MCF 10A (cell line): ENCODE results near the gene HSPA12A. TPM values are rescaled to one million over a fixed set of nuclear protein-coding genes. Genes with fewer than 3 reads are reported as not detected.

Source experiments
- BruUV-seq: library from RNA; stranded (reverse); fragments of 400-500 nt; replicated peaks from 2 replicates; lab custom pipeline; 2021; lab: Mats Ljungman, UMichigan
- CTCF ChIA-PET: fragments of 300-600 bp; sonication (Branson Sonifier 250); formaldehyde crosslinking; extraction: SDS; loops from one replicate; lab custom pipeline; 2021; ENCODE audit warnings: antibody characterized with exemption, inconsistent platforms; lab: Yijun Ruan, JAX
- POLR2A ChIA-PET: fragments of 300-600, 350-650 bp; sonication (Branson Sonifier 250); formaldehyde crosslinking; extraction: SDS; loops from one replicate; lab custom pipeline; 2020; ENCODE audit warnings: antibody characterized with exemption, inconsistent platforms; lab: Yijun Ruan, JAX
- DNase-seq: peaks from one replicate; pipeline ENCODE4 v3.0.0-alpha.2; 2018; ENCODE audit not compliant: unreplicated experiment
- H3K27ac Mint-ChIP-seq: one replicate; pipeline ENCODE4 v1.8.0; 2022; ENCODE audit warnings: mild to moderate bottlenecking, low read depth, mixed read lengths; ENCODE audit not compliant: unreplicated experiment
- H3K27me3 Mint-ChIP-seq: one replicate; pipeline ENCODE4 v1.8.0; 2022; ENCODE audit warnings: mixed read lengths; ENCODE audit not compliant: insufficient read depth, unreplicated experiment
- H3K36me3 Mint-ChIP-seq: one replicate; pipeline ENCODE4 v1.8.0; 2022; ENCODE audit warnings: mild to moderate bottlenecking, moderate library complexity, mixed read lengths; ENCODE audit not compliant: insufficient read depth, unreplicated experiment
- H3K4me1 Mint-ChIP-seq: one replicate; pipeline ENCODE4 v1.8.0; 2022; ENCODE audit warnings: mixed read lengths; ENCODE audit not compliant: insufficient read depth, unreplicated experiment
- H3K4me3 Mint-ChIP-seq: one replicate; pipeline ENCODE4 v1.8.0; 2022; ENCODE audit warnings: mild to moderate bottlenecking, moderate library complexity, mixed read lengths; ENCODE audit not compliant: unreplicated experiment
- H3K9me3 Mint-ChIP-seq: one replicate; pipeline ENCODE4 v1.8.0; 2022; ENCODE audit warnings: mixed read lengths; ENCODE audit not compliant: unreplicated experiment
- CTCF ChIP-seq: fragments of 200-600 bp; IDR thresholded peaks from one replicate; pipeline ENCODE4 v1.8.0; 2022; ENCODE audit warnings: antibody characterized with exemption, mild to moderate bottlenecking; ENCODE audit not compliant: unreplicated experiment
- intact Hi-C: fragments of 100-400 bp; cut with micrococcal nuclease; formaldehyde crosslinking; loops from 2 replicates; pipeline ENCODE4 v1.14.1; 2022
- total RNA-seq: library from RNA; stranded (reverse); gene quantifications from 2 replicates; pipeline ENCODE4 v1.2.3, GENCODE V29; 2022

HSPA12A gene
- total RNA-seq, 1 experiment from 2014 or later: 9.1 TPM

- peaks cover 34% of the 10 kb centered on the region for H3K4me1 Mint-ChIP-seq
- H3K27ac Mint-ChIP-seq: no peak overlapping the region
- H3K27me3 Mint-ChIP-seq: no peaks in the 10 kb centered on the region
- DNase-seq: no peak
- CTCF ChIA-PET: interaction anchor here (0.7 to 2.0 kb wide), 4 partner anchors 10 to 70 kb away, joined by 3 to 7 read pairs (median 4); no protein-coding TSS in a partner anchor
- H3K9me3 Mint-ChIP-seq: no peaks in the 10 kb centered on the region
- BruUV-seq: no TSS peak
- H3K4me3 Mint-ChIP-seq: no peak overlapping the region
- H3K36me3 Mint-ChIP-seq: no peaks in the 10 kb centered on the region
- POLR2A ChIA-PET: no interaction called here
- TF ChIP-seq CTCF: no peak
- intact Hi-C loops: no loop called here
These were observed 10.2 kb upstream of the HSPA12A start for GRCh38 chr10:116752563-116752962.

- no peaks in the 10 kb centered on the region for H3K27me3 Mint-ChIP-seq
- H3K4me3 Mint-ChIP-seq: no peak overlapping the region
- no peak for TF ChIP-seq CTCF
These were observed 6.1 kb upstream of the HSPA12A start for GRCh38 chr10:116748471-116748870.

GRCh38 chr10:116748041-116748440 lies 5.7 kb upstream of the HSPA12A start:
- peaks cover 23% of the 10 kb centered on the region for H3K4me1 Mint-ChIP-seq
- no TSS peak for BruUV-seq
- no peaks in the 10 kb centered on the region for H3K27me3 Mint-ChIP-seq
- ChIA-PET POLR2A (interaction anchor here (0.6 to 1.4 kb wide), 5 partner anchors 11 to 431 kb away, joined by 3 to 5 read pairs (median 3); no protein-coding TSS in a partner anchor), CTCF (interaction anchor here (0.7 to 4.8 kb wide), 5 partner anchors 22 to 427 kb away, joined by 3 to 42 read pairs (median 3); no protein-coding TSS in a partner anchor)
- H3K9me3 Mint-ChIP-seq: no peaks in the 10 kb centered on the region
- peak; percentile 78 for DNase-seq
- peak overlapping the region; percentile 70 for H3K27ac Mint-ChIP-seq
- no peaks in the 10 kb centered on the region for H3K36me3 Mint-ChIP-seq
- intact Hi-C loops: no loop called here
- TF ChIP-seq CTCF: no peak
- no peak overlapping the region for H3K4me3 Mint-ChIP-seq

More at GRCh38 chr10:116748471-116748870, 6.1 kb upstream of the HSPA12A start:
- no peak for DNase-seq
- CTCF ChIA-PET: interaction anchor here (0.7 to 4.8 kb wide), 4 partner anchors 21 to 426 kb away, joined by 3 to 42 read pairs (median 3); no protein-coding TSS in a partner anchor
- Mint-ChIP-seq H3K9me3 (no peaks in the 10 kb centered on the region), H3K36me3 (no peaks in the 10 kb centered on the region), H3K27ac (peak overlapping the region; percentile 70), H3K4me1 (peaks cover 26% of the 10 kb centered on the region)
- no TSS peak for BruUV-seq
- POLR2A ChIA-PET: interaction anchor here (0.9 to 1.4 kb wide), 4 partner anchors 10 to 431 kb away, joined by 3 to 5 read pairs (median 3); no protein-coding TSS in a partner anchor
- intact Hi-C loops: no loop called here

- POLR2A ChIA-PET: interaction anchor here (0.6 to 1.1 kb wide), 3 partner anchors 11 to 23 kb away, joined by 3 to 5 read pairs (median 4); no protein-coding TSS in a partner anchor
- H3K27ac Mint-ChIP-seq: no peak overlapping the region
- TF ChIP-seq CTCF: no peak
- BruUV-seq: no TSS peak
- DNase-seq: no peak
- H3K4me1 Mint-ChIP-seq: peaks cover 21% of the 10 kb centered on the region
- intact Hi-C loops: no loop called here
- no peaks in the 10 kb centered on the region for H3K9me3 Mint-ChIP-seq
- no peaks in the 10 kb centered on the region for H3K36me3 Mint-ChIP-seq
- H3K4me3 Mint-ChIP-seq: no peak overlapping the region
- H3K27me3 Mint-ChIP-seq: no peaks in the 10 kb centered on the region
- CTCF ChIA-PET: interaction anchor here (0.7 to 4.8 kb wide), 5 partner anchors 12 to 66 kb away, joined by 3 to 42 read pairs (median 4); no protein-coding TSS in a partner anchor
These were observed 5.0 kb upstream of the HSPA12A start for GRCh38 chr10:116747325-116747724.
